ENCODE results near the gene LCE2B.
"Not testable (repeated sequence)": the region's sequence is repeated elsewhere in the genome, so short reads cannot be mapped to it uniquely, and the experiment has no call there.

Gene LCE2B

GRCh38 chr1:152656459-152656858, 29.5 kb upstream of the LCE2B start:
- Histone ChIP-seq H3K27ac (no peak overlapping the region), H3K27me3 (ENCODE audit: insufficient read depth, low read depth, severe bottlenecking) (peaks cover 91% of the 10 kb centered on the region), H3K4me3 (ENCODE audit: low read depth, low read length) (no peak overlapping the region), H3K36me3 (no peaks in the 10 kb centered on the region), H3K9me3 (ENCODE audit: severe bottlenecking) (no peaks in the 10 kb centered on the region)
- no peak for DNase-seq
- no peak for TF ChIP-seq CTCF (IDR thresholded peaks at IDR 0.05; ENCODE audit: low read depth, low read length)

GRCh38 chr1:152657677-152658076, 28.2 kb upstream of the LCE2B start:
- Histone ChIP-seq H3K27me3 (ENCODE audit: insufficient read depth, low read depth, severe bottlenecking) (peaks cover 90% of the 10 kb centered on the region), H3K27ac (no peak overlapping the region), H3K36me3 (no peaks in the 10 kb centered on the region), H3K4me3 (ENCODE audit: low read depth, low read length) (no peak overlapping the region), H3K9me3 (ENCODE audit: severe bottlenecking) (no peaks in the 10 kb centered on the region)
- no peak for DNase-seq
- no peak for TF ChIP-seq CTCF (IDR thresholded peaks at IDR 0.05; ENCODE audit: low read depth, low read length)

GRCh38 chr1:152658649-152659048, 27.3 kb upstream of the LCE2B start:
- no peak for TF ChIP-seq CTCF (IDR thresholded peaks at IDR 0.05; ENCODE audit: low read depth, low read length)
- Histone ChIP-seq H3K27me3 (ENCODE audit: insufficient read depth, low read depth, severe bottlenecking) (peaks cover 91% of the 10 kb centered on the region), H3K36me3 (no peaks in the 10 kb centered on the region), H3K4me3 (ENCODE audit: low read depth, low read length) (no peak overlapping the region), H3K27ac (no peak overlapping the region), H3K9me3 (ENCODE audit: severe bottlenecking) (no peaks in the 10 kb centered on the region)
- no peak for DNase-seq

- Histone ChIP-seq H3K36me3 (no peaks in the 10 kb centered on the region), H3K27ac (no peak within 1 kb of the TSS), H3K4me3 (ENCODE audit: low read depth, low read length) (no peak within 1 kb of the TSS), H3K9me3 (ENCODE audit: severe bottlenecking) (peaks cover 6% of the 10 kb centered on the region), H3K27me3 (ENCODE audit: insufficient read depth, low read depth, severe bottlenecking) (peaks cover 94% of the 10 kb centered on the region)
- DNase-seq = no peak
- no peak for TF ChIP-seq CTCF (IDR thresholded peaks at IDR 0.05; ENCODE audit: low read depth, low read length)
These were observed 22.8 kb upstream of the LCE2B start, which contains the start of gene LCE2D for GRCh38 chr1:152663098-152663497. Gene LCE2D, plus strand, starts transcription at chr1:152663380. Its CDS starts 726 bp downstream, at chr1:152664106.

- not testable (repeated sequence) for H3K9me3 ChIP-seq (ENCODE audit: severe bottlenecking); DNase-seq; H3K27ac ChIP-seq; H3K4me3 ChIP-seq (ENCODE audit: low read depth, low read length); H3K36me3 ChIP-seq
- peaks cover 95% of the 10 kb centered on the region for H3K27me3 ChIP-seq (ENCODE audit: insufficient read depth, low read depth, severe bottlenecking)
These were observed 19.8 kb upstream of the LCE2B start for GRCh38 chr1:152666171-152666570.

- no peak overlapping the region for H3K27ac ChIP-seq
- H3K4me3 ChIP-seq (ENCODE audit: low read depth, low read length) = no peak overlapping the region
- no peak for TF ChIP-seq CTCF (IDR thresholded peaks at IDR 0.05; ENCODE audit: low read depth, low read length)
- H3K27me3 ChIP-seq (ENCODE audit: insufficient read depth, low read depth, severe bottlenecking) = peaks cover 97% of the 10 kb centered on the region
- no peaks in the 10 kb centered on the region for H3K36me3 ChIP-seq
- peaks cover 6% of the 10 kb centered on the region for H3K9me3 ChIP-seq (ENCODE audit: severe bottlenecking)
- DNase-seq = no peak
These were observed 18.3 kb upstream of the LCE2B start for GRCh38 chr1:152667648-152668047.

All from WERI-Rb-1 (cell line).